ENCODE results near the gene GFRA1. TPM values are rescaled to one million over a fixed set of nuclear protein-coding genes. Genes with fewer than 3 reads are reported as not detected.

The GFRA1 gene, protein sequence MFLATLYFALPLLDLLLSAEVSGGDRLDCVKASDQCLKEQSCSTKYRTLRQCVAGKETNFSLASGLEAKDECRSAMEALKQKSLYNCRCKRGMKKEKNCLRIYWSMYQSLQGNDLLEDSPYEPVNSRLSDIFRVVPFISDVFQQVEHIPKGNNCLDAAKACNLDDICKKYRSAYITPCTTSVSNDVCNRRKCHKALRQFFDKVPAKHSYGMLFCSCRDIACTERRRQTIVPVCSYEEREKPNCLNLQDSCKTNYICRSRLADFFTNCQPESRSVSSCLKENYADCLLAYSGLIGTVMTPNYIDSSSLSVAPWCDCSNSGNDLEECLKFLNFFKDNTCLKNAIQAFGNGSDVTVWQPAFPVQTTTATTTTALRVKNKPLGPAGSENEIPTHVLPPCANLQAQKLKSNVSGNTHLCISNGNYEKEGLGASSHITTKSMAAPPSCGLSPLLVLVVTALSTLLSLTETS
- total RNA-seq, result 1 to 10 TPM; 4.5 to 8.3 (median 7.1) TPM
- polyA plus RNA-seq, result 2.7 TPM
- long read RNA-seq, donor 1, partial matches to known transcripts, result 0 of 2 reads
- long read RNA-seq, donor 1, other reads (novel, unspliced or antisense), result 2 of 2 reads
- long read RNA-seq, donor 2, result 0 reads
- long read RNA-seq, donor 3, full-length matches to known transcripts, result 1 of 4 reads
- long read RNA-seq, donor 3, partial matches to known transcripts, result 0 of 4 reads
- long read RNA-seq, donor 3, other reads (novel, unspliced or antisense), result 3 of 4 reads
- long read RNA-seq, donor 4, partial matches to known transcripts, result 1 of 1 reads
- long read RNA-seq, donor 4, other reads (novel, unspliced or antisense), result 0 of 1 reads

DNA sequence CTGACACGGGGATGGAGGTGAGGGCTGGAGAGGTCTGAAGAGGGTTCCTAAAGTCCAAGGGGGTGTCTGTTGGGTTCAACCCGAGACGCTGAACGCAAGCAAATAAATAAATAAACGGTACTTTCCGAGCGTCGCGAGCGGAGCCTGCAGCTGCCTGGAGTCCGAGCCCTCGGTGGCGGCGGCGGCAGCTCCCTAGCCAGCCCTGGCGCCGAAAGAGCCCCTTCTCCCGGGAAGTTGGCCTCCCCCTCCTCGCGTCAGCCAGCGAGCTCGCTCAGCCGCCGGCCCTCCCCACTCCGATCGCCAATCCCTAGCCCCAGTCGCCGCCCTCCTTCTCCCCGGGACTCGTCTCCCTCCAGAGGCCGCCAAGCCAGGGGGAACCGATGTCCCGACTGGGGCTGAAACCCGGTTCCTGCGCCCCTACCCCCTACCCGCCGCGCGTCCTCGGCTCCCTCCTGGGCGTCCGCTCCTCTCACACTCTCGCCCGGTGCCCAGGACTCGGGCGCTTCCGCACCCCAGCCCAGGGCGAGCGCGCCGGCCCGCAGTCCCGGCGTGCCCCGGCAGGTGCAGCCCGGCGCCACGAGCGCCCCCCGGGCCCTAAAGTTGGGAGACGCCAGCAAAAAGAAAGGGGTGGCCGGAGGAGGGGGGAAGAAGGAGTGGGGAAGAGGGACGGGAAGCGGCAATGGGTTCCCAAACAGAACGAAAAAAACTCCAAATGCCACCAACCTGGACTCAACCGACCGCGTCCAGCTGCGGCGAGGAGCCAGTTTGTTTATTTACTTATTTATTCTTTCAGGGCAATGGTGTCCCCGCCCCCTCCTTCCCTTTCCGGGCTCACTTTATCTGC, at the start of gene GFRA1:
TSS of gene GFRA1 (minus strand) at position 767 of the 844 bp plus-strand sequence. CDS start 1,177 bp downstream, outside the sequence.
- H3K4me1 ChIP-seq (ENCODE audit: control insufficient read depth, insufficient read depth, low read length), result no peaks in the 10 kb centered on the region
- H3K9me3 ChIP-seq (ENCODE audit: control insufficient read depth, low read length), result no peaks in the 10 kb centered on the region
- DNase-seq (peak; percentile 38 to 75 (median 71)), ATAC-seq (peak; percentile 33 to 36)
- 1% methylated on average over 72 of the region's 72 CpGs for WGBS
- peak within 1 kb of the TSS; percentile 75 for H3K4me3 ChIP-seq (ENCODE audit: low read length)
- H3K27me3 ChIP-seq (ENCODE audit: control insufficient read depth, insufficient read depth), result no peaks in the 10 kb centered on the region
- intact Hi-C loops (cut with DNase I), result loop anchor here in 1 of 4 donors (10.0 kb wide), 1 partner anchor 328 kb away; no protein-coding TSS in a partner anchor
- H3K27ac ChIP-seq (ENCODE audit: low read length), result no peak within 1 kb of the TSS

DNA sequence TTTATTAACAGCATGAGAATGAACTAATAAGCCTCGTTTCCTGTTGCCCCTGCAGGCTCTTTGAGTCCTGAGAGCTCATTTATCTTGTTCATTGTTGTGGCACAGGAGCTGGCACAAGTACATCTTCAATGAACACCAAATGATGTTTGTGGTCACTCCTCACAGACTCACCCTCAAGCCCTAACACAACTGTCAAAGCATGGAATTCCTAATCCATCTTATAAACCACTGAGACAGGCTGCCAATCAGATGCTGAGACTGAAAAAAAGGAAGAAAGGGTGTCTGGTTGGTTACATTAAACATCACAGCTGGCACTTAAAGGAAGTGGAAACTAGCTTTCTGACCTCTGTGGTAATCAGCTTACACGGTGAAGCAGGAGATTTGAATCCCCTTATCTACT, 43.5 kb upstream of the GFRA1 start:
- Histone ChIP-seq H3K27me3 (ENCODE audit: control insufficient read depth, insufficient read depth) (no peaks in the 10 kb centered on the region), H3K4me1 (ENCODE audit: control insufficient read depth, insufficient read depth, low read length) (no peaks in the 10 kb centered on the region), H3K4me3 (ENCODE audit: low read length) (no peak overlapping the region), H3K9me3 (ENCODE audit: control insufficient read depth, low read length) (no peaks in the 10 kb centered on the region), H3K27ac (ENCODE audit: low read length) (no peak overlapping the region)
- WGBS, result 25% methylated on average over 2 of the region's 2 CpGs
- DNase-seq (no peak), ATAC-seq (no peak)
- intact Hi-C loops (cut with DNase I), result no loop called here

DNA sequence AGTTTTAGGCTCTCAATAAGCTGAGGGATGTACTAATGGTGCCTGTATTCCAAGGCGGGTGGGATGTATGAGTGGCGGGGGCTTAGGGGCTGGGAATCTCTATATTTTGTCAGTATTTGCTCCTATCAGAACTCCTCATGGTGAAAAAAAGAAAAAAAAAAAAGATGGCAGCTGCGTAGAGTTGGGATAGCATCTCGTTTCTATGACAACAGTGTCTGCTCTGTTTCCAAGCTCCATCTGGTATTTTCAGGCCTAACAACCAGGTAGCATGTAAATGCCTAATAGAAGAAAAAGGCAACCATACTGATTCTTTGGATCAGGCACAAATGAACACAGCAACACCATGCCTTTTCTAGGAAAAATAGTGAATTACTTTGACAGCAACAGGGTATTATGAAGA, 39.5 kb upstream of the GFRA1 start:
- H3K4me3 ChIP-seq (ENCODE audit: low read length), result no peak overlapping the region
- H3K27ac ChIP-seq (ENCODE audit: low read length), result no peak overlapping the region
- no peaks in the 10 kb centered on the region for H3K4me1 ChIP-seq (ENCODE audit: control insufficient read depth, insufficient read depth, low read length)
- no peaks in the 10 kb centered on the region for H3K9me3 ChIP-seq (ENCODE audit: control insufficient read depth, low read length)
- WGBS, result 86% methylated on average over 4 of the region's 4 CpGs
- ATAC-seq (no peak), DNase-seq (no peak)
- no peaks in the 10 kb centered on the region for H3K27me3 ChIP-seq (ENCODE audit: control insufficient read depth, insufficient read depth)
- intact Hi-C loops (cut with DNase I), result no loop called here

DNA sequence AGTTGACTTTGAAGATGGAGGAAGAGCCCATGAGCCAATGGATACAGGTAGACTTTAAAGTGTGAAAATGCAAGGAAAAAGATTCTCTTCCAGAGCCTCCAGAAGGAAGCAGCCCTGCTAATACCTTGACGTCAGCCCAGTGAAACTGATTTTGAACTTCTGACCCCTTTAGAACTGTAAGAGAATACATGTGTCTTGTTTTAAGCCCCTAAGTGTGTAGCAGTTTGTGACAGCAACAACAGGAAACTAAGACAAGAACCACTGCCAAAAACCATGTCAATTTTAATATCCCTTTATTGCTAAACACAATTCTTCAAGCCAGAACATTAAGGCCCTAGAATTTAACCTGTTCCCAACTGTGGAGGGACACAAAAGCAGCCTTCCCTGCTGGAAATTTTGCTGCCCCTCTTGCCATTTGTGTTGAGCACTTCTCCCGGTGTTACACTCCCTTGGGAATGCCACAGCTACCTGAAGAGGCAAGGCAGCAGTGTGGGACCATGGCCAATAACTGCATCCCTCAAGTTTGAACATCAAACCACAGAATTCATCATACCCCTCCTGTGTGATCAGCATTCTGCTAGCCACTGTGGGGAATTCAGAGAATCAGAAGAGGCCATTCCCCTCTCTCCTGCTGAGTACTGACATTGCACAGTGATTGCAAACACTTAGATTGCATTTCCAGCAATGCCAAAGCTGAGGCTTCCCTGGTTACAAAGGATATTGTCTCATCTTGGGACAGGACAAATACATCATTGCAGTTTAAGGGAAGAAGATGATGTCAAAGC, 38.9 kb upstream of the GFRA1 start:
- DNase-seq (no peak), ATAC-seq (no peak)
- Histone ChIP-seq H3K4me1 (ENCODE audit: control insufficient read depth, insufficient read depth, low read length) (no peaks in the 10 kb centered on the region), H3K27ac (ENCODE audit: low read length) (no peak overlapping the region), H3K4me3 (ENCODE audit: low read length) (no peak overlapping the region), H3K27me3 (ENCODE audit: control insufficient read depth, insufficient read depth) (no peaks in the 10 kb centered on the region), H3K9me3 (ENCODE audit: control insufficient read depth, low read length) (no peaks in the 10 kb centered on the region)
- intact Hi-C loops (cut with DNase I), result no loop called here
- 56% methylated on average over 2 of the region's 2 CpGs for WGBS

DNA sequence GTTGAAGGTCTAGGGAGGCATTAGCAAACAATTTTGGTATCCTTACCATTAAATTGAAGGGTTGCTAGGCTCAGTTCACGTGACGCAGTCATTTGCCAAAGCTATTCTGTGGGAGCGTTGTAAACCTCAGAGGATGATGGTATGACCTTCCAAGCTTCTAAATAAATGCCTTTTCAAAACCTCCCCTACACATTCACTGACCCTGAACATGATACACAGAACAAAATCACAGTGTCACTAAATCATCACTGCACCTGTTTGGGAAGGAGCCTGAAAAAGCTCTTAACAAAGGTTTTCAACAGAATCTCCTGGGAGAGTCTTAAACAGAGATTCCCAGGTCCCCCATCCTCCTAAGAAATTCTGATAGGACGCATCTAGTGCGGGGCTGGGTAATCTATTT, 38.0 kb upstream of the GFRA1 start:
- ATAC-seq (no peak), DNase-seq (no peak)
- H3K27ac ChIP-seq (ENCODE audit: low read length), result no peak overlapping the region
- intact Hi-C loops (cut with DNase I), result no loop called here
- WGBS, result 88% methylated on average over 5 of the region's 5 CpGs
- no peaks in the 10 kb centered on the region for H3K4me1 ChIP-seq (ENCODE audit: control insufficient read depth, insufficient read depth, low read length)
- H3K27me3 ChIP-seq (ENCODE audit: control insufficient read depth, insufficient read depth), result no peaks in the 10 kb centered on the region
- no peaks in the 10 kb centered on the region for H3K9me3 ChIP-seq (ENCODE audit: control insufficient read depth, low read length)
- H3K4me3 ChIP-seq (ENCODE audit: low read length), result no peak overlapping the region

DNA sequence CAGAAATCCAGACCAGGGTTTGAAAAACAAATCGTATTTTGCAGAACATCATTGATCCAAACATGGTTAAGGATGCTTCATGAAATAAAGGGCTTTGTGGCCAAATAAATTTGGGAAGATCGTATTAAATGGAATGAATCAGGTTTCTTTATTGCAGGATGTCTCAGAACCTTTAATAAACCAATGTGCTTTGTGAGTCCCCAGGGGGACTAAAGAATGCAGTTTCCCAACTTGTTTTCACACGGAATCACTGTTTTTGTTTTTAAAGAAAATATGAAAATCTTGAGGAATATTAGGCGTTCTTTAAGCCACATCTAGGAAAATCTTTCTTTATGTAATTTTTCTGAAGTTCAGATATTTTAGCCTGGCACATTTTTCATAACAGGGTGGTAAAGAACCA, 34.4 kb upstream of the GFRA1 start:
- H3K27me3 ChIP-seq (ENCODE audit: control insufficient read depth, insufficient read depth), result no peaks in the 10 kb centered on the region
- no peak overlapping the region for H3K27ac ChIP-seq (ENCODE audit: low read length)
- H3K9me3 ChIP-seq (ENCODE audit: control insufficient read depth, low read length), result no peaks in the 10 kb centered on the region
- WGBS, result 59% methylated on average over 4 of the region's 4 CpGs
- H3K4me3 ChIP-seq (ENCODE audit: low read length), result no peak overlapping the region
- intact Hi-C loops (cut with DNase I), result no loop called here
- DNase-seq, result no peak
- ATAC-seq, result no peak
- no peaks in the 10 kb centered on the region for H3K4me1 ChIP-seq (ENCODE audit: control insufficient read depth, insufficient read depth, low read length)

DNA sequence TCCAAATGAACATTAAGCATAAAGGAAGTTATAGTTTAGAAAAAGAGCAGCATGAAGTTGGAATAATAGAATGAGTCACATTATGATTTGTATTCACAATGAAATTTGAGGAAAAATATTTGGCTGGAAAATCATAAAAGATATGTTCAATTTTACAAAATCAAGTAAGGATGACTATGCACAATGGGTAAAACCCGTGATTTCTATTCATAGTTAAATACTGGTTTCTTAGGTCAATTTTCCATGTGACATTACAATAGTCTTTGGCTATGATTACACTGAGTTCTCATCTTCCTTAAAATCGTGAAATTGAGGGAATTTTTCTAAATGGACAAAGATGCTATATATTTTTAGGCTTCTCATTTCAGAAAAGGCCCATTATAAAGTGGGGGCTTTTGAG, 33.8 kb upstream of the GFRA1 start:
- 63% methylated on average over 2 of the region's 2 CpGs for WGBS
- ATAC-seq, result no peak

DNA sequence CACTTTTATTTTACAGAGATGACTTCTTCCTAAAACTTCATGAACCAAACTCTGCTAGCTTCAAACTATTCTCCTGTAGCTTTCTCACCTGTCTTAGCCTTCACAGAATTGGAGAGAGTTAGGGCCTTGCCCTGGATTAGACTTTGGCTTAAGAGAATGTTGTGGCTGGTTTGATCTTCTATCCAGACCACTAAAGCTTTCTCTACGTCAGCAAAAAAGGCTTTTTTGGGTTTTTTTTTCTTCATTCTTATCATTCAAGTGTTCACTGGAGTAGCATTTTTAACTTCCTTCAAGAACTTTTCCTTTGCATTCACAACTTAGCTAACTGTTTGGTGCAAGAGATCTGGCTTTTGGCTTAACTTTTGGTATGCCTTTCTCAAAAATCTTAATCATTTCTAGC, 31.9 kb upstream of the GFRA1 start:
- no peak for ATAC-seq
- no peak for DNase-seq
- no peak overlapping the region for H3K27ac ChIP-seq (ENCODE audit: low read length)
- H3K9me3 ChIP-seq (ENCODE audit: control insufficient read depth, low read length), result no peaks in the 10 kb centered on the region
- intact Hi-C loops (cut with DNase I), result no loop called here
- 56% methylated on average over 1 of the region's 1 CpG for WGBS
- no peaks in the 10 kb centered on the region for H3K27me3 ChIP-seq (ENCODE audit: control insufficient read depth, insufficient read depth)
- H3K4me1 ChIP-seq (ENCODE audit: control insufficient read depth, insufficient read depth, low read length), result no peaks in the 10 kb centered on the region
- H3K4me3 ChIP-seq (ENCODE audit: low read length), result no peak overlapping the region

More for the DNA sequence above, 33.8 kb upstream of the GFRA1 start:
- H3K27me3 ChIP-seq (ENCODE audit: control insufficient read depth, insufficient read depth), result no peaks in the 10 kb centered on the region
- H3K4me1 ChIP-seq (ENCODE audit: control insufficient read depth, insufficient read depth, low read length), result no peaks in the 10 kb centered on the region
- no peak overlapping the region for H3K27ac ChIP-seq (ENCODE audit: low read length)
- intact Hi-C loops (cut with DNase I), result no loop called here
- DNase-seq, result no peak
- H3K4me3 ChIP-seq (ENCODE audit: low read length), result no peak overlapping the region
- H3K9me3 ChIP-seq (ENCODE audit: control insufficient read depth, low read length), result no peaks in the 10 kb centered on the region

DNA sequence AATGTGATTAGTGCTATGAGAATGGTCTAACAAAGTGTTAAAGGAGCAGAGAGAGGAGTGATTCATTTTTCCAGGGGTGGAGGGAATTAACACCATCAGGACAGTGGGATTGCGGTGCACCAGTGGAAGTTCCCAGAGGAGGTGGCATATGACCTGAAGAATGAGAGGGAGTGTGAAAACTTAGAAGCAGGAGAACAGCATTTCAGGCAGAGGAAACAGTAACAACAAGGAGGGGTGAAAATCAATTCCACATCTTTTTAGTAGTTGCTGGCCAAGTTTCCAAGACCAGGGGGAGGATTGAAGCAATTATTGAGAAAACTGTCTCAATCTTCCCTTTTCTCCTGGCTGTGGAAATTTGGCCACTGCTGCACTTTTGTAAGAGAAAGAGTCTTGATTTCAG, 27.5 kb upstream of the GFRA1 start:
- DNase-seq, result no peak
- ATAC-seq, result no peak
- no peaks in the 10 kb centered on the region for H3K9me3 ChIP-seq (ENCODE audit: control insufficient read depth, low read length)
- H3K4me3 ChIP-seq (ENCODE audit: low read length), result no peak overlapping the region
- no peaks in the 10 kb centered on the region for H3K27me3 ChIP-seq (ENCODE audit: control insufficient read depth, insufficient read depth)
- H3K27ac ChIP-seq (ENCODE audit: low read length), result no peak overlapping the region
- no peaks in the 10 kb centered on the region for H3K4me1 ChIP-seq (ENCODE audit: control insufficient read depth, insufficient read depth, low read length)
- intact Hi-C loops (cut with DNase I), result no loop called here
- WGBS, result 53% methylated on average over 1 of the region's 1 CpG

DNA sequence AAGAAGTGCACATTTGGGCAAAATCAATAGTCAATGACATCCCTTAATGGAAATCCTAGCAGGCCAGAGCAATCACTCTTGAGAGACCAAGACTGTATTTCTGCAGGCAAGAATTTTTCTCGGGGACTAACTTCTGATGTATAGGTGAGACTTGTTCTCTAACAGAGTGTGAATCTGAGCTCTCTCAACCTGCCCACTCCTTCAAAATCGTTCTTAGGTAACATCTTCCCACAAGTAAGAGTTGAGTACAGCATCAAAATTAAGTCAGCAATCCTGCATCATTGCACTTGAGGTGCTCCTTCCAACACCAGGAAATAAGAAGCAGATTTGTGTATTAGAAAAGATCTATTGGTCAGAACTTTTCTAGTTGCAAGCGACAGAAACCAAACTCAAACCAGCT, 25.6 kb upstream of the GFRA1 start:
- no peak for ATAC-seq
- WGBS, result 81% methylated on average over 3 of the region's 3 CpGs
- H3K27ac ChIP-seq (ENCODE audit: low read length), result no peak overlapping the region

More for the DNA sequence above, 25.6 kb upstream of the GFRA1 start:
- DNase-seq, result no peak
- Histone ChIP-seq H3K4me3 (ENCODE audit: low read length) (no peak overlapping the region), H3K4me1 (ENCODE audit: control insufficient read depth, insufficient read depth, low read length) (no peaks in the 10 kb centered on the region), H3K27me3 (ENCODE audit: control insufficient read depth, insufficient read depth) (no peaks in the 10 kb centered on the region), H3K9me3 (ENCODE audit: control insufficient read depth, low read length) (no peaks in the 10 kb centered on the region)
- intact Hi-C loops (cut with DNase I), result loop anchor here in 2 of 4 donors (10.0 kb wide), 1 partner anchor 504 kb away; no protein-coding TSS in a partner anchor
